Body of pancreas (tissue), 4 donors: ENCODE results near the gene LAMA5.

Source experiments
- CTCF ChIP-seq, 7 experiments: fragments of 450-650 bp in 4 of 7; fragments of 200-600 bp in 3 of 7; sonication (generic) in 3 of 7; IDR thresholded peaks; one replicate each; pipeline ENCODE4 v1.5.1; 2016 to 2019; ENCODE audit warnings: antibody characterized with exemption in 7 of 7
- POLR2A ChIP-seq, 3 donors: fragments of 450-650 bp; IDR thresholded peaks; one replicate each; pipeline ENCODE4 v1.6.1; 2016; ENCODE audit warnings: antibody characterized with exemption in 3 of 3, mild to moderate bottlenecking in 2 of 3

GRCh38 chr20:62391165-62392076, 24.3 kb upstream of the LAMA5 start:
- TF ChIP-seq CTCF (IDR thresholded peaks at IDR 0.05) = no peak
- no peak for TF ChIP-seq POLR2A (IDR thresholded peaks at IDR 0.05)
